ENCODE data around the gene JADE2. TPM values are rescaled to one million over a fixed set of nuclear protein-coding genes. Genes with fewer than 3 reads are reported as not detected.

Gene JADE2
- total RNA-seq, 2 experiments from 2014 or later: 32.3 to 67.0 TPM

- Histone ChIP-seq H3K27ac (ENCODE audit: low read depth, low read length, poor library complexity, severe bottlenecking) (no peak overlapping the region), H3K9me2 (ENCODE audit: insufficient read depth, low read length) (no peaks in the 10 kb centered on the region), H3K79me2 (ENCODE audit: insufficient read depth, low read depth, low read length) (no peaks in the 10 kb centered on the region), H2AFZ (ENCODE audit: low read length) (peak overlapping the region; percentile 36), H3K9me3 (ENCODE audit: low read length) (no peaks in the 10 kb centered on the region), H3K4me2 (ENCODE audit: low read length) (no peak overlapping the region), H3K4me3 (ENCODE audit: low read depth, low read length, poor library complexity, severe bottlenecking) (no peak overlapping the region), H3K4me1 (ENCODE audit: insufficient read depth, low read length, poor library complexity, severe bottlenecking) (peaks cover 11% of the 10 kb centered on the region), H4K20me1 (ENCODE audit: insufficient read depth, low read length) (no peaks in the 10 kb centered on the region), H3K36me3 (ENCODE audit: insufficient read depth, low read length) (no peaks in the 10 kb centered on the region)
- no peak for DNase-seq (ENCODE audit: low spot score)
- BruUV-seq (replicated peaks): no TSS peak
- CTCF ChIA-PET (ENCODE audit: unreplicated experiment): interaction anchor here (0.5 kb wide), 1 partner anchor 55 kb away, joined by 3 read pairs; no protein-coding TSS in a partner anchor
- intact Hi-C loops (cut with micrococcal nuclease; ENCODE audit: unreplicated experiment): no loop called here
- TF ChIP-seq EZH2phosphoT487 (IDR thresholded peaks at IDR 0.05; ENCODE audit: borderline replicate concordance, low read depth, low read length): no peak
- TF ChIP-seq CTCF (conservative IDR thresholded peaks at IDR 0.05; ENCODE audit: low read length): no peak
- POLR2A ChIA-PET: interaction anchor here (0.6 to 1.5 kb wide), 4 partner anchors 13 to 292 kb away, joined by 3 to 5 read pairs (median 3); no protein-coding TSS in a partner anchor
These were observed 22.2 kb upstream of the JADE2 start for GRCh38 chr5:134503088-134503936.

GRCh38 chr5:134503937-134504437, 21.5 kb upstream of the JADE2 start:
- Histone ChIP-seq H3K4me1 (ENCODE audit: insufficient read depth, low read length, poor library complexity, severe bottlenecking) (peaks cover 11% of the 10 kb centered on the region), H3K79me2 (ENCODE audit: insufficient read depth, low read depth, low read length) (no peaks in the 10 kb centered on the region), H3K4me2 (ENCODE audit: low read length) (no peak overlapping the region), H3K9me2 (ENCODE audit: insufficient read depth, low read length) (no peaks in the 10 kb centered on the region), H4K20me1 (ENCODE audit: insufficient read depth, low read length) (no peaks in the 10 kb centered on the region), H3K27ac (ENCODE audit: low read depth, low read length, poor library complexity, severe bottlenecking) (no peak overlapping the region), H3K4me3 (ENCODE audit: low read depth, low read length, poor library complexity, severe bottlenecking) (no peak overlapping the region), H2AFZ (ENCODE audit: low read length) (no peak overlapping the region), H3K36me3 (ENCODE audit: insufficient read depth, low read length) (no peaks in the 10 kb centered on the region), H3K9me3 (ENCODE audit: low read length) (no peaks in the 10 kb centered on the region)
- CTCF ChIA-PET (ENCODE audit: unreplicated experiment): no interaction called here
- no peak for TF ChIP-seq EZH2phosphoT487 (IDR thresholded peaks at IDR 0.05; ENCODE audit: borderline replicate concordance, low read depth, low read length)
- TF ChIP-seq CTCF (conservative IDR thresholded peaks at IDR 0.05; ENCODE audit: low read length): no peak
- intact Hi-C loops (cut with micrococcal nuclease; ENCODE audit: unreplicated experiment): no loop called here
- POLR2A ChIA-PET: interaction anchor here (0.6 to 1.1 kb wide), 2 partner anchors 27 to 63 kb away, joined by 3 to 5 read pairs; no protein-coding TSS in a partner anchor
- no TSS peak for BruUV-seq (replicated peaks)
- DNase-seq (ENCODE audit: low spot score): no peak

Measured in OCI-LY7 (cell line).